BE2C (cell line): ENCODE results near the gene LILRB1.
"Not testable (repeated sequence)": the region's sequence is repeated elsewhere in the genome, so short reads cannot be mapped to it uniquely, and the experiment has no call there.

ENCODE experiments used
- DNase-seq: peaks from one replicate; pipeline ENCODE4 v3.0.0-alpha.2; 2020
- H3K27me3 ChIP-seq: fragments of 250-450 bp; sonication (Bioruptor Pico); 2 replicates; pipeline ENCODE4 v1.5.1; 2020; ENCODE audit warnings: mild to moderate bottlenecking
- H3K36me3 ChIP-seq: fragments of 250-450 bp; sonication (Bioruptor Pico); 2 replicates; pipeline ENCODE4 v1.5.1; 2020; ENCODE audit warnings: mild to moderate bottlenecking
- H3K4me1 ChIP-seq: fragments of 250-450 bp; sonication (Bioruptor Pico); 2 replicates; pipeline ENCODE4 v1.5.1; 2020
- H3K4me3 ChIP-seq: 2 replicates; pipeline ENCODE4 v1.5.1; 2011; ENCODE audit warnings: low read depth, low read length
- H3K9me3 ChIP-seq: fragments of 250-450 bp; sonication (Bioruptor Pico); 2 replicates; pipeline ENCODE4 v1.5.1; 2020
- CTCF ChIP-seq: IDR thresholded peaks from 2 replicates; pipeline ENCODE4 v1.5.1; 2012; ENCODE audit warnings: mild to moderate bottlenecking, low read depth, low read length

Gene LILRB1

GRCh38 chr19:54676210-54676834, 46.0 kb downstream of the LILRB1 start:
- DNase-seq, H3K4me1 ChIP-seq, H3K4me3 ChIP-seq, H3K27me3 ChIP-seq, H3K36me3 ChIP-seq, H3K9me3 ChIP-seq: not testable (repeated sequence)
- peak; percentile 86 for TF ChIP-seq CTCF

GRCh38 chr19:54677217-54677616, 46.9 kb downstream of the LILRB1 start:
- TF ChIP-seq CTCF: no peak

GRCh38 chr19:54681596-54681995, 51.3 kb downstream of the LILRB1 start:
- not testable (repeated sequence) for H3K4me3 ChIP-seq, DNase-seq, H3K9me3 ChIP-seq, H3K27me3 ChIP-seq, H3K4me1 ChIP-seq, H3K36me3 ChIP-seq

More at GRCh38 chr19:54677217-54677616, 46.9 kb downstream of the LILRB1 start:
- H3K9me3 ChIP-seq: no peaks in the 10 kb centered on the region
- no peak overlapping the region for H3K4me3 ChIP-seq
- H3K4me1 ChIP-seq: no peaks in the 10 kb centered on the region
- no peaks in the 10 kb centered on the region for H3K36me3 ChIP-seq
- no peaks in the 10 kb centered on the region for H3K27me3 ChIP-seq
- DNase-seq: no peak

GRCh38 chr19:54682306-54682856, 52.1 kb downstream of the LILRB1 start:
- no peaks in the 10 kb centered on the region for H3K9me3 ChIP-seq
- H3K4me1 ChIP-seq: no peaks in the 10 kb centered on the region
- H3K4me3 ChIP-seq: no peak overlapping the region
- TF ChIP-seq CTCF: no peak
- H3K27me3 ChIP-seq: no peaks in the 10 kb centered on the region
- H3K36me3 ChIP-seq: no peaks in the 10 kb centered on the region
- no peak for DNase-seq

GRCh38 chr19:54684527-54684926, 54.2 kb downstream of the LILRB1 start:
- H3K4me3 ChIP-seq: no peak overlapping the region
- H3K9me3 ChIP-seq: no peaks in the 10 kb centered on the region
- H3K4me1 ChIP-seq: no peaks in the 10 kb centered on the region
- peaks cover 6% of the 10 kb centered on the region; the same call in 1 of the 2 replicates for H3K27me3 ChIP-seq
- no peaks in the 10 kb centered on the region for H3K36me3 ChIP-seq
- DNase-seq: no peak
- no peak for TF ChIP-seq CTCF
